GM19351 (cell line): ENCODE data around the gene PAK6.

Experiments used
- ATAC-seq: cut with Tn5 transposase; IDR thresholded peaks from one replicate; pipeline ENCODE4 v1.9.1; 2021; ENCODE audit warnings: mild to moderate bottlenecking, moderate library complexity; ENCODE audit not compliant: unreplicated experiment

Gene PAK6

DNA sequence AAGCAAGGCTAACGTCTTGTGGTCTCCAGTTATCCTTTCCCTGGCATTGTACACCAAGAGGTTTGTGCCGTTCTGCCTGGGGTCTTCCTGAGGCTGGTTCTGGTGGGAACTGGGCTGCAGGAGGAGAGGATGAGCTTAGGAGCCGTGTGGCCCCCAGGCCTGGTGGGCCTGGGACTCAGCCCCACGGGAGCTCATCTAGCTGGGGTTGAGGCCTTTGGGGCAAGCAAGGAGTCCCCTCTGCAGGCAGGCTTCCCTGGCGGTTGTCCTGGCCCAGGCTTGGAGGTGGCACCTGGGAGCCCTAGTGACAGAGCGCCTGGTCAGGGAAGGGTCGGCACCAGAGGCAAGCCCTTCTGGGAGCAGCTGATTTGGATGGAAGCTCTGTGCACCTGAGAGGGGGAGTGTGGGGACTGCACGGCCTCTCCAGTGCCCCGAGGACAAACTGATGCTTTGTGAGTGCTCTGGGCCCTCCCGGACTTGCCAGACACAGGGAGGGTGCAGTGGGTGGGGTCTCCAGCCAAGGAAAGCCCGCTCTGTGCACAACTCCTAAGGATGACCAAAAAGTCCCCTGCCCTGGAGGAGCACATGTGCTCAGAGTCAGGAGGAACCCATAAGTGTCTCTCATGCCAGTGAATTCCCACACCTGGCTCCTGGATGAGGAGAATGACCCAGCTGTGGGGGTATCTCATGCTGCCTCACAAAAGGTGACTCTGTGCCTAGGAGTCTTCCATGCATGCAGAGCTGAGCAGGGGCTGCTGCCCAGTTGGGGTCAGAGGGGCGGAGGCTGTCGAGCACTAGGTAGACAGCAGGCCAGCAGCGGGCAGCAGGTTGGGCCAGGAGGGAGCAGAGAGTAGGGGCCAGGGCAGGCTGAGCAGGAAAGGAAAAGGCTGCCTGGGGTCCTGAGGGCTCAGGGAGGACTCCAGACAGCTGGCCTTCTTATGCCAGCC, 2.7 kb downstream of the PAK6 start:
- no peak for ATAC-seq

DNA sequence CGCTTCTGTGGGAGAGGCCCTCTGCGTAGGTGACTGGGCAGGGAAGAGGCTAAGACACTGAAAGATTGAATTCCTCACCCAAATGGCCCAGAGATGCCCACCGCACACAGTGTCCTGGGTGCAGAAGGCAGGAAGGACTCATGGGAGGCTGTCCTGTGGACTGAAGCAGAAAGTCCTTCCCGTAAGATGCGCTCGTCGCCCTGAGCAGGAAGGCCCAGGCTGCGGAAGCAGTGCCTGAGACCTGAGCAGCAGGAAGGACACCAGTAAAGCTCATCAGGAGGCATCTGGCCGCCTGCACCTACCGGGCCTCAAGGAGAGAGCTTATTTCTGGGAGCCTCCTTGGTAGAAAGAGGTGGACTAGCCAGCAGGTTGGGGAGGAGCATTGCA, 3.3 kb downstream of the PAK6 start:
- no peak for ATAC-seq

- ATAC-seq = no peak
These were observed 3.7 kb downstream of the PAK6 start for GRCh38 chr15:40242601-40243000.

- no peak for ATAC-seq
These were observed 4.4 kb downstream of the PAK6 start for GRCh38 chr15:40243126-40243810.

DNA sequence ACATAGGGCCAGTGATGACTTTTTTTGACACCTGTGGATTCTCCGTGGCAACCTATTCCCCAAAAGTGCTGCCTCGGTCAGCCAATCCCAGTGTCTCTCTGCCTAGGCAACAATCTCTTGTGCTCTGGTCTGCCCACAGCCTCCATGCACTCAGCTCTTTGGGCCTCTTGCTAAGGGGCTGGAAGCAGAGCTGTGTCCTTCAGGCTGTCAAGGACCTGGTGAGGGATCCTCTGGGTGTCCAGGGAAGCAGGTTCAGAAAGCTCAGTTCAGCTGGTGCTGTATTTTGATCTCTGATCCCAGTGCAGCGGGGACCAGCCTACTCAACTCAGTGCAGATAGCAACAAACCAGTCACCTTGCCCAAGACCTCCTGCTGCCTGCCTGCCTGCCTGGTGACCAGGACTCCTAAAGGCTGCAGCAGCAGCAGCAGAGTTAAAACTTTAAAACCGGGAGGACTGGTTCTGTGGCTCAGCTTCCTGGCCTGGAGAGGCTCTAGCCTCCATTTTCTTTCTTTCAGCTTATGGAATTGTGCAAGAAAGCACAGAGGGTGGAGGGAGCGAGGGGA, 6.2 kb downstream of the PAK6 start:
- ATAC-seq = no peak

- no peak for ATAC-seq
These were observed 7.0 kb downstream of the PAK6 start for GRCh38 chr15:40245666-40246450.

GRCh38 chr15:40246496-40247280, 7.8 kb downstream of the PAK6 start:
- no peak for ATAC-seq

GRCh38 chr15:40247406-40247971, 8.6 kb downstream of the PAK6 start:
- ATAC-seq = no peak

DNA sequence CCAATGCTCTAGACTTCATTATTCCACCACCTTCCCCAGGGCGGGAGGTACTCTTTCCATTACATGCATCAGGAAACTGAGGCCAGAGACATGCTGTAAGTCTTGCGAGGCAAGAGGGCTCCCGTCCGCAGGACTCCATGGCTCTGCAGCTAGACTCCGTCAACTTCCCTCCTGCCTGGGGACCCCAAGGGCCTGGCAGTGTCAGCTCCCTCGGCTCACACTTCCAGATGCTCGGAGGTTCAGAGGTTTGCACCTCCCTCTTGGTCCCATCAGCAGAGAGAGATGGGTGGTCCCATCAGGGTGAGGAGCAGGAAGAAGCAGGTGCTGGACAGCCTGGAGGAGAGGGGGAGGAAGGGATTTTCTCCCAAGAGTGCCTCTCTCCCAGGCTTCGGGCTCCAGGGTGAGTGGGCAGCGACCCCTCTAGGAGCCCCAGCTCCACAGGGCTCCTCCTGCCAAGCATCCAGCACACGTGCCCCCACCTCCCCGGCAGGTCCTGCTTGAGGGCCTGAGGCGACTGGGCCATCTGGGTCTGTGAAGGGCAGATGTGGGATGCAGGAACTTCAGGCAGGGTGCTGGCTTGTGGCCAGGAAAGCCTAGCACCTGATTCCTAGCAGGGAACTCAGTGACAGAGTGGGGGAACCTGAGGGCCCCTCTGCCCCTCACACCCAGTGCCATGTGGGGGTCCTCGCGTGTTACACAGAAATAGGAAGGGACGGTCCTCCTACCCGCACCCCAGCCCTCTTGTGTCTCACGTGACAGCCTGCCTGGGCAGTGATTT, 9.3 kb downstream of the PAK6 start:
- ATAC-seq = no peak

GRCh38 chr15:40249477-40250303, 10.8 kb downstream of the PAK6 start:
- no peak for ATAC-seq

DNA sequence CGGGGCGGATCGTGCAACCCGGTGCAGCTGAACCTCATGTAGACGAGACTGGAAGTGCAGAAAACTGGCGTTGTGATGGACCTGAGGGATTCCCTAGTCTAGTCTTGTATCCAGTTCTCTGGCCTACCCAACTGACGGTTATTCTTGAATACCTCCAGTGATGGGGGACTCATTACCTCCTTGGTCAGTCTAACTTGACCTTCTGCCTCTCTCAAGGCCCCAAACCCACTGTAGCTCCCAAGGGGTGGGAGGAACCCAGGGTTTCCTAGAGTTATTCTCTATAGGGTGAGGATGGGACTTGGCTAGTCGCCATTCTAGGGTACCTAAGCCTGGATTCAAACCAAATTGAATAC, 11.4 kb downstream of the PAK6 start:
- no peak for ATAC-seq

DNA sequence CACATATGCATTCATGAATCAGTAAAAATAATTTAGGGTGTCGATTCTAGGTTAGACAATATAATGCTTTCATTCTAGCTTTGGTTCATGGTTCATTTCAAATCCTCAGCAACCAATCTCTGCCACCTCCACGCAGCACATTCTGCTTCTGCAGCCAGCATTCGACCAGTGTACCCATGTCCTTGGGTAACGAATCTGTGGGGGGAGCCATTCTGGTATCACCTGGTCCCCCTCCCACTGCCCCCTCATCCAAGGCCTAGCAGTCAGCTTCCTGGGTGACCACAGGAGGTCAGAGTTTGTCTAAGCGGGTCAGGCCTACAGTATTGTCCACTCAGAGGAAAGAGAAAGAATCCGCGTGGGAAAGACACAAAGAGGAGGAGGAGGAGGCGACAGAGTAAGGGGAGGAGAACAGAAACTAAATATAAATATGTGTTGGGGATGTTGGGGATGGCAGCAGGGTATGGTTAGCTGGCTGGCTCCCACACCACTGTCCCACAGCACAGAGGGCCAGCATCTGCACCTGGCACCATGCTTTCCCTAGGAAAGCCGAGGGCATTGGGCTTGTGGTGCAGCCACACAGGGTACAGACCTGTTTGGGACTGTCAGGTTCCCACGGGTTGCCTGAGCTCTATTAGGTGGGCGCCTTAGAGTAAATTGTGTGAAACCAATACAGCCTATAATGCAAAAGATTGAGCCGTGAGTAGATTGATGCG, 12.1 kb downstream of the PAK6 start:
- no peak for ATAC-seq

DNA sequence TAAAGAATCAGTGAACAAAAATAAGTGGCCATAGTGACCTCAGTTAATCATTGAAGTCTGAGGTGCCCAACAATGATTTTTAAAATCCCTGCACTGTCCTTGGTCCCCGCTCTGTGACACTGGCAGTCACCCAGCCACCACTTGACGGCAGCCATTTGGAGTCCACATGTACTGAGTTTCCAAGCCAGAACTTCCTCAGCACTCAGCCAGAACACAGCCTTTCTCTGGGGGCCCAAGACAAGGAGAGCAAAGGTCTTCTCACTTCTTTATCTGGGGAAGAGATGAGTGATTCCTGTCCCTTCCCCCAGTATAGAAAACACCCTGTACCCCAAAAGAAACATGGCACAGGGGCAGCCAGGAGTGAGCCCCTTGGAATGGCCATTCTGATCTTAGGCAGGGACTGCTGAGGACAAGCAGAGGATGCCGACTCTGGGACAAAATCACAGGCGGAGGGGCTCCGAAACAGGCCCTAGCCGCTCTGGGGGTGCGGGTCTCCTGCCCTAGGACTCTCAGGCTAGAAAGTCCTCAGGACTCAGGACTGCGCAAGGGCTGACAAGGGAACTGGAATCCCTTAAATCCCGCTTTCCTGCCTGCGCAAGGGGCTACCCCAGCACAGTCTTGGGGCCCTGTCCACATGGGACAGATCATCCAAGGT, 12.8 kb downstream of the PAK6 start:
- no peak for ATAC-seq

DNA sequence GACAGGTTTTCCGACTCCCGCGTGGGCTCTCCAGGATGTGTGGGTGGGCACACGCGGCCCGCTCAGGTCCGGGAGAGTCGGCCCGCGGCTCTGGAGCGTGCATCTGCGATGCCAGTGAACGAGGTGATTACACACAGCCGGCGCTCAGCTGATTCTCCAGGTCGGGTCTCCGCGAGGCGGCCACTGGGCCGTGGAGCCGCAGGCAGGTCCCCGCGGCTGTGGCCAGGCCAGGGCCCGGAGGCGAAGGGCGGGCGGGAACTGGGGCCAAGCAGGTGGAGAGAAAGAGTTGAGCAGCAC, 13.2 kb downstream of the PAK6 start:
- ATAC-seq = no peak

DNA sequence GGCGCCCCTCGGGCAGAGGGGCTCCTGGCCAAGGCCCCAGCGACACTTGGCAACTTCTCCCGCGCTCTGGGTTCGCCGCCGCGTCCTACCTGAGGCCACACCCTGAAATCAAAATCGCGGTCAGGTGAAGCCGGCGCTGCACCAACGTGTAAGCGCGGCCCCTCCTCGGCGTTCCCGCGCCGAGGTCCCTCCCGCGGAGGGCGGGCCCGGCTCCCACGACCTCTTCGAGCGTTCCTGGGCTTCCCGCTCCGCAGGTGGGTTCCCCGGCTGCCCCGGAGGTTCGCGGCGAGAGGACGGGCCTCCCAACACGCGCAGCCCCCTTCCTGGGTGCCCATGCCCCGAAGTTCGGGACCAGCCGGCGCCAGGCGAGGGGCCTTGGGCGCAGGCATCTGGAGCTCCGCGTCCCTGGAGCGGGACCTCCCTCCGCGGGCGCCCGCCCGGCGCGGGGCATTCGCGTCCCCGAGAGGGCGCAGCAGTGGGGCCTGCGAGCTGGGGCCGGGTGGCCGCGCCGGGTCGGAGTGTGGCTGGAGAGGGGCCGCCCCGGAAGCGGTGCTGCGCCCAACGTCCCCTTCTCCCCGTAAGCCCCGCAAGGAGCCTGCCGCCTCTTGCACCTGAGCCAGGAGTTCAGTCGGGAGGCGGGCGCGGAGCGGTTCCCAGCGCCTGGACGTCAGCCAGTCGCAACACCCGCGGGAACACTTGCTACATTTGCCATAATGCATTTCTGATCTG, 13.7 kb downstream of the PAK6 start:
- no peak for ATAC-seq

GRCh38 chr15:40253167-40253790, 14.4 kb downstream of the PAK6 start:
- ATAC-seq = no peak
